22Rv1 (cell line): ENCODE data around the gene PCSK1.

Source experiments
- CTCF ChIP-seq: fragments of 450-650 bp; IDR thresholded peaks from 2 replicates; pipeline ENCODE4 v1.5.1; 2017; ENCODE audit warnings: mild to moderate bottlenecking
- ZFX ChIP-seq: fragments of 450-650 bp; IDR thresholded peaks from 2 replicates; pipeline ENCODE4 v1.6.1; 2017; ENCODE audit warnings: antibody characterized with exemption, borderline replicate concordance

GRCh38 chr5:96439477-96440184 lies 6.6 kb upstream of the PCSK1 start:
- TF ChIP-seq CTCF (no peak), ZFX (no peak)
